ENCODE results near the gene DCAKD. TPM values are rescaled to one million over a fixed set of nuclear protein-coding genes. Genes with fewer than 3 reads are reported as not detected.
A peak's percentile ranks its signal among the peaks of the same experiment; 100 is the strongest.

The DCAKD gene
- total and polyA plus RNA-seq, 4 donors, result 14.5 to 33.1 (median 21.4) TPM

DNA sequence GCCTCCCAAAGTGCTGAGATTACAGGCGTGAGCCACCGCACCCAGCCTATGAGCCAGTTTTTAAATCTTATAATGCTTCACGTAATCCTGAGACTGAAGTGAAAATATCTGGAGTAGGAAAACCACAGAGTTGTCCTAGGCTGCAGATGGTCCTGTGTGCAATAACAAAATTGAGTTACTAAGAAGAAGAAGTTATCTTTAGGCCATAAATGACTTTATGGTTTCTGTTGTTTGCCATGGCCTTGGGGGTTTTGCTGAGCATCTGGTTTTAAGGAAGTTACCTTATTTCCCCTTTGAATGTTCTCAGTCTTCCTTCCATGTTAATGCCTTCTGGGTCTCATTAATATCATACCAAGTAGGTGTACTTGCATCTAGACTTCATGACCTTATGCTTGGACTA, 26.2 kb upstream of the DCAKD start:
- ATAC-seq (ENCODE audit: low FRiP score) (no peak), DNase-seq (peak in 1 of 2 donors; percentile 12)
- Histone ChIP-seq H3K27me3 (ENCODE audit: control insufficient read depth in 1 of 2, insufficient read depth in 2 of 2, low read length in 1 of 2) (no peaks in the 10 kb centered on the region), H3K9me3 (ENCODE audit: control insufficient read depth, low read length) (no peaks in the 10 kb centered on the region), H3K36me3 (ENCODE audit: control insufficient read depth in 1 of 2, insufficient read depth in 2 of 2, low read length in 1 of 2) (peaks cover 2 to 11% of the 10 kb centered on the region in 2 donors), H3K4me3 (ENCODE audit: low read length in 2 of 2) (no peak overlapping the region), H3K4me1 (ENCODE audit: control insufficient read depth in 1 of 2, insufficient read depth in 2 of 2, low read length in 2 of 2) (peaks cover 0 to 3% of the 10 kb centered on the region in 2 donors), H3K27ac (ENCODE audit: low read depth in 1 of 2, low read length in 2 of 2) (no peak overlapping the region)
- WGBS, 2 donors, result 90% methylated on average over 3 of the region's 3 CpGs
- intact Hi-C loops (cut with DNase I), result no loop called here

- 71 to 80% methylated on average over 5 of the region's 5 CpGs for WGBS, 2 donors
- Histone ChIP-seq H3K9me3 (ENCODE audit: control insufficient read depth, low read length) (no peaks in the 10 kb centered on the region), H3K4me3 (ENCODE audit: low read length in 2 of 2) (no peak overlapping the region), H3K27me3 (ENCODE audit: control insufficient read depth in 1 of 2, insufficient read depth in 2 of 2, low read length in 1 of 2) (no peaks in the 10 kb centered on the region), H3K27ac (ENCODE audit: low read depth in 1 of 2, low read length in 2 of 2) (peak overlapping the region in 1 of 2 donors; percentile 17), H3K4me1 (ENCODE audit: control insufficient read depth in 1 of 2, insufficient read depth in 2 of 2, low read length in 2 of 2) (peaks cover 0 to 2% of the 10 kb centered on the region in 2 donors), H3K36me3 (ENCODE audit: control insufficient read depth in 1 of 2, insufficient read depth in 2 of 2, low read length in 1 of 2) (peaks cover 0 to 8% of the 10 kb centered on the region in 2 donors)
- intact Hi-C loops (cut with DNase I), result no loop called here
- DNase-seq, result no peak
- ATAC-seq (ENCODE audit: low FRiP score), result peak; percentile 88
These were observed 22.1 kb upstream of the DCAKD start for GRCh38 chr17:45073414-45074070.

DNA sequence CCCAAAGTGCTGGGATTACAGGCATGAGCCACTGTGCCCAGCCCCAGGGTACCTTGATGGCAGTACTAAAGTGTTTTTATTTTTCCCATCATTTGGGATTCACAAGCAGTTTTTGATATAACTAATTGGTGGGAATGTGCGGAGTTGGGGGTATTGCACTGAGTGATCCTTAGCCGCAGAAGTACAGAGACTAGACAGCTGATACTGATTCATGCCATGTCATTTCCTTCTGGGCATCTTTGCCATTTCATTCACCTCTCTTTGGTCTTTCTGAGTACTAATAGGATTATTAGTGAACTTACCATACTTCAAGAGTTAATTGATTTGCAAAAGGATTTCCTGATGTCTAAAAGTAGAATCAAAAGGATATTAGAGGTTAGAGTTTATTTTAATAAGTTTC, 19.4 kb upstream of the DCAKD start:
- Histone ChIP-seq H3K27me3 (ENCODE audit: control insufficient read depth in 1 of 2, insufficient read depth in 2 of 2, low read length in 1 of 2) (no peaks in the 10 kb centered on the region), H3K4me1 (ENCODE audit: control insufficient read depth in 1 of 2, insufficient read depth in 2 of 2, low read length in 2 of 2) (no peaks in the 10 kb centered on the region), H3K36me3 (ENCODE audit: control insufficient read depth in 1 of 2, insufficient read depth in 2 of 2, low read length in 1 of 2) (peaks cover 0 to 8% of the 10 kb centered on the region in 2 donors), H3K27ac (ENCODE audit: low read depth in 1 of 2, low read length in 2 of 2) (no peak overlapping the region), H3K4me3 (ENCODE audit: low read length in 2 of 2) (no peak overlapping the region), H3K9me3 (ENCODE audit: control insufficient read depth, low read length) (no peaks in the 10 kb centered on the region)
- DNase-seq (no peak), ATAC-seq (ENCODE audit: low FRiP score) (no peak)
- intact Hi-C loops (cut with DNase I), result no loop called here
- WGBS, 2 donors, result 93 to 94% methylated on average over 2 of the region's 2 CpGs

DNA sequence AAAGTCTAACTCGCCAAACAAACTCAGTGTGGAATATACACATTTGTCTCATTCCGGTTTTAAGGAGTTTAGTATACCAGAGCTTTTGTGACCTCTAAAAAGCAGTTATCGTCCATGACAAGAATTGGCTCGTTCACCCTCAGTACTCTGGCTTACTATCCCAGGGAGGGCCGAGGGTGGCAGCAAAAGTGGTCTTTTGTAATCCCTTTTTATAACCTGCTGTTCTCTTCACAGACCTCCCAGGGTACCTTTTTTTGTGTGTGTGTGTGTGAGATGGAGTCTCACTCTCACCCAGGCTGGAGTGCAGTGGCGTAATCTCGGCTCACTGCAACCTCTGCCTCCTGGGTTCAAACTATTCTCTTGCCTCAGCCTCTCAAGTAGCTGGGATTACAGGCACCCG, 18.6 kb upstream of the DCAKD start:
- ATAC-seq (ENCODE audit: low FRiP score) (no peak), DNase-seq (peak in 1 of 2 donors; percentile 30)
- H3K27me3 ChIP-seq (ENCODE audit: control insufficient read depth in 1 of 2, insufficient read depth in 2 of 2, low read length in 1 of 2), result no peaks in the 10 kb centered on the region
- H3K36me3 ChIP-seq (ENCODE audit: control insufficient read depth in 1 of 2, insufficient read depth in 2 of 2, low read length in 1 of 2), result peaks cover 0 to 8% of the 10 kb centered on the region in 2 donors
- no peaks in the 10 kb centered on the region for H3K4me1 ChIP-seq (ENCODE audit: control insufficient read depth in 1 of 2, insufficient read depth in 2 of 2, low read length in 2 of 2)
- no peak overlapping the region for H3K4me3 ChIP-seq (ENCODE audit: low read length in 2 of 2)
- 75 to 92% methylated on average over 8 of the region's 8 CpGs for WGBS, 2 donors
- no peaks in the 10 kb centered on the region for H3K9me3 ChIP-seq (ENCODE audit: control insufficient read depth, low read length)
- intact Hi-C loops (cut with DNase I), result no loop called here
- H3K27ac ChIP-seq (ENCODE audit: low read depth in 1 of 2, low read length in 2 of 2), result no peak overlapping the region

DNA sequence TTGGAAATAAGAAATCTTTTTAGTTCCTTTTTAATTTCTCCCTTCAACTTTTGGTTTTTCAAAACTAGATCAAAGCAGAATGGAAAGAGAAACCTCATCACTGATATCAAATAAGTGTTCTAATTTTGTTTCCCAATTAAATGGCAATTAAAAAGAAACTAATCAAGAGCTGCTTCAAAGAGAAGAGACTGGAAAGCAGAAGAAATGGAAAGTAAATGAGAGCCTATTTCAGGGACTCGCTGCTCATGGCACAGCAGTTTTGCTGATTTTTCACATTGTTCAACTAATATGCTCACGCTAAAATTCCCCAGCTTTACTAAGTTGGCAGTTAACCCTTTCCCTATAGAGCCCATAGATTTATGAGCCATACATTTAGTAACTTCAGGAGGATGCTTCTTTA, 16.2 kb upstream of the DCAKD start:
- ATAC-seq (ENCODE audit: low FRiP score), result no peak
- intact Hi-C loops (cut with DNase I), result no loop called here
- H3K4me3 ChIP-seq (ENCODE audit: low read length in 2 of 2), result no peak overlapping the region
- 34 to 55% methylated on average over 2 of the region's 2 CpGs for WGBS, 2 donors
- H3K9me3 ChIP-seq (ENCODE audit: control insufficient read depth, low read length), result no peaks in the 10 kb centered on the region
- no peaks in the 10 kb centered on the region for H3K27me3 ChIP-seq (ENCODE audit: control insufficient read depth in 1 of 2, insufficient read depth in 2 of 2, low read length in 1 of 2)
- H3K36me3 ChIP-seq (ENCODE audit: control insufficient read depth in 1 of 2, insufficient read depth in 2 of 2, low read length in 1 of 2), result peaks cover 0 to 2% of the 10 kb centered on the region in 2 donors
- H3K27ac ChIP-seq (ENCODE audit: low read depth in 1 of 2, low read length in 2 of 2), result no peak overlapping the region
- no peaks in the 10 kb centered on the region for H3K4me1 ChIP-seq (ENCODE audit: control insufficient read depth in 1 of 2, insufficient read depth in 2 of 2, low read length in 2 of 2)
- DNase-seq, result no peak

- intact Hi-C loops (cut with DNase I), result loop anchor here in 1 of 2 donors (5.0 kb wide), 1 partner anchor 34 kb away; no protein-coding TSS in a partner anchor
- H3K27ac ChIP-seq (ENCODE audit: low read depth in 1 of 2, low read length in 2 of 2), result no peak overlapping the region
- ATAC-seq (ENCODE audit: low FRiP score) (no peak), DNase-seq (no peak)
- peaks cover 0 to 3% of the 10 kb centered on the region in 2 donors for H3K4me1 ChIP-seq (ENCODE audit: control insufficient read depth in 1 of 2, insufficient read depth in 2 of 2, low read length in 2 of 2)
- WGBS, 2 donors, result 63 to 85% methylated on average over 1 of the region's 1 CpG
- H3K36me3 ChIP-seq (ENCODE audit: control insufficient read depth in 1 of 2, insufficient read depth in 2 of 2, low read length in 1 of 2), result no peaks in the 10 kb centered on the region
- H3K4me3 ChIP-seq (ENCODE audit: low read length in 2 of 2), result no peak overlapping the region
- no peaks in the 10 kb centered on the region for H3K9me3 ChIP-seq (ENCODE audit: control insufficient read depth, low read length)
- H3K27me3 ChIP-seq (ENCODE audit: control insufficient read depth in 1 of 2, insufficient read depth in 2 of 2, low read length in 1 of 2), result no peaks in the 10 kb centered on the region
These were observed 11.8 kb upstream of the DCAKD start for GRCh38 chr17:45063198-45063597.

GRCh38 chr17:45061606-45062205, 10.3 kb upstream of the DCAKD start:
- H3K9me3 ChIP-seq (ENCODE audit: control insufficient read depth, low read length), result no peaks in the 10 kb centered on the region
- H3K27ac ChIP-seq (ENCODE audit: low read depth in 1 of 2, low read length in 2 of 2), result no peak overlapping the region
- intact Hi-C loops (cut with DNase I), result loop anchor here (2.0 to 5.0 kb wide), 3 partner anchors 31 to 63 kb away; no protein-coding TSS in a partner anchor
- ATAC-seq (ENCODE audit: low FRiP score) (no peak), DNase-seq (no peak)
- H3K4me3 ChIP-seq (ENCODE audit: low read length in 2 of 2), result peak overlapping the region; percentile 79 to 95
- H3K4me1 ChIP-seq (ENCODE audit: control insufficient read depth in 1 of 2, insufficient read depth in 2 of 2, low read length in 2 of 2), result peaks cover 0 to 3% of the 10 kb centered on the region in 2 donors
- no peaks in the 10 kb centered on the region for H3K27me3 ChIP-seq (ENCODE audit: control insufficient read depth in 1 of 2, insufficient read depth in 2 of 2, low read length in 1 of 2)
- no peaks in the 10 kb centered on the region for H3K36me3 ChIP-seq (ENCODE audit: control insufficient read depth in 1 of 2, insufficient read depth in 2 of 2, low read length in 1 of 2)
- WGBS, 2 donors, result 10 to 11% methylated on average over 15 of the region's 15 CpGs

- Histone ChIP-seq H3K27me3 (ENCODE audit: control insufficient read depth in 1 of 2, insufficient read depth in 2 of 2, low read length in 1 of 2) (no peaks in the 10 kb centered on the region), H3K4me1 (ENCODE audit: control insufficient read depth in 1 of 2, insufficient read depth in 2 of 2, low read length in 2 of 2) (peaks cover 0 to 3% of the 10 kb centered on the region in 2 donors), H3K4me3 (ENCODE audit: low read length in 2 of 2) (peak within 1 kb of the TSS; percentile 79 to 95), H3K9me3 (ENCODE audit: control insufficient read depth, low read length) (no peaks in the 10 kb centered on the region), H3K36me3 (ENCODE audit: control insufficient read depth in 1 of 2, insufficient read depth in 2 of 2, low read length in 1 of 2) (no peaks in the 10 kb centered on the region), H3K27ac (ENCODE audit: low read depth in 1 of 2, low read length in 2 of 2) (peak within 1 kb of the TSS; percentile 34 to 94)
- peak; percentile 98 for DNase-seq
- 1% methylated on average over 50 of the region's 50 CpGs for WGBS, 2 donors
- peak; percentile 99 for ATAC-seq (ENCODE audit: low FRiP score)
- intact Hi-C loops (cut with DNase I), result loop anchor here (2.0 to 5.0 kb wide), 3 partner anchors 32 to 64 kb away; no protein-coding TSS in a partner anchor
These were observed 9.6 kb upstream of the DCAKD start, which contains the start of gene NMT1 for GRCh38 chr17:45060797-45061605. Gene NMT1 (plus strand): TSS chr17:45061317. CDS start chr17:45061330, 13 bp downstream.
